ENCODE data around the gene KIFC1. TPM values are rescaled to one million over a fixed set of nuclear protein-coding genes. Genes with fewer than 3 reads are reported as not detected.

KIFC1 gene
- total RNA-seq, 1 donor from 2014 or later, result 0.26 TPM

- TF ChIP-seq CTCF (IDR thresholded peaks at IDR 0.05; ENCODE audit: insufficient read depth, low read length, severe bottlenecking), result no peak
- DNase-seq (ENCODE audit: low read depth) (no peak), FAIRE-seq (no peak)
- no peaks in the 10 kb centered on the region for H3K27me3 ChIP-seq (ENCODE audit: control insufficient read depth, insufficient read depth, low read length)
- H3K4me3 ChIP-seq (ENCODE audit: low read depth, low read length), result no peak overlapping the region
- peaks cover 12% of the 10 kb centered on the region for H3K36me3 ChIP-seq (ENCODE audit: control insufficient read depth, insufficient read depth, low read length)
These were observed 51.4 kb downstream of the KIFC1 start for GRCh38 chr6:33443025-33443424.

- peaks cover 14% of the 10 kb centered on the region for H3K36me3 ChIP-seq (ENCODE audit: control insufficient read depth, insufficient read depth, low read length)
- H3K4me3 ChIP-seq (ENCODE audit: low read depth, low read length), result no peak overlapping the region
- FAIRE-seq, result peak; percentile 90
- TF ChIP-seq CTCF (IDR thresholded peaks at IDR 0.05; ENCODE audit: insufficient read depth, low read length, severe bottlenecking), result no peak
- DNase-seq (ENCODE audit: low read depth), result no peak
- H3K27me3 ChIP-seq (ENCODE audit: control insufficient read depth, insufficient read depth, low read length), result no peaks in the 10 kb centered on the region
These were observed 52.2 kb downstream of the KIFC1 start for GRCh38 chr6:33443619-33444504.

GRCh38 chr6:33445119-33445603 lies 53.5 kb downstream of the KIFC1 start:
- DNase-seq (ENCODE audit: low read depth), result no peak
- H3K27me3 ChIP-seq (ENCODE audit: control insufficient read depth, insufficient read depth, low read length), result no peaks in the 10 kb centered on the region
- no peak for FAIRE-seq
- no peak for TF ChIP-seq CTCF (IDR thresholded peaks at IDR 0.05; ENCODE audit: insufficient read depth, low read length, severe bottlenecking)
- H3K36me3 ChIP-seq (ENCODE audit: control insufficient read depth, insufficient read depth, low read length), result peaks cover 15% of the 10 kb centered on the region
- H3K4me3 ChIP-seq (ENCODE audit: low read depth, low read length), result no peak overlapping the region

- no peak overlapping the region for H3K4me3 ChIP-seq (ENCODE audit: low read depth, low read length)
- TF ChIP-seq CTCF (IDR thresholded peaks at IDR 0.05; ENCODE audit: insufficient read depth, low read length, severe bottlenecking), result no peak
- no peak for FAIRE-seq
- H3K27me3 ChIP-seq (ENCODE audit: control insufficient read depth, insufficient read depth, low read length), result no peaks in the 10 kb centered on the region
- peaks cover 14% of the 10 kb centered on the region for H3K36me3 ChIP-seq (ENCODE audit: control insufficient read depth, insufficient read depth, low read length)
- DNase-seq (ENCODE audit: low read depth), result no peak
These were observed 54.7 kb downstream of the KIFC1 start for GRCh38 chr6:33446356-33446755.

GRCh38 chr6:33450434-33450833 lies 58.8 kb downstream of the KIFC1 start:
- no peak for FAIRE-seq
- DNase-seq (ENCODE audit: low read depth), result no peak
- Histone ChIP-seq H3K27me3 (ENCODE audit: control insufficient read depth, insufficient read depth, low read length) (no peaks in the 10 kb centered on the region), H3K36me3 (ENCODE audit: control insufficient read depth, insufficient read depth, low read length) (peaks cover 9% of the 10 kb centered on the region), H3K4me3 (ENCODE audit: low read depth, low read length) (no peak overlapping the region)
- TF ChIP-seq CTCF (IDR thresholded peaks at IDR 0.05; ENCODE audit: insufficient read depth, low read length, severe bottlenecking), result no peak

All from bronchial epithelial cell (primary cell).